GM20431 (cell line): Measurements from ENCODE around the gene PTPN11.
"Not testable (repeated sequence)": the region's sequence is repeated elsewhere in the genome, so short reads cannot be mapped to it uniquely, and the experiment has no call there.

Experiments used
- in situ Hi-C: fragments of 300-500 bp; cut with MseI, MboI; formaldehyde crosslinking; loops from one replicate; pipeline ENCODE4 v1.15.0; 2020; ENCODE audit warnings: low sequenced_read_pairs; ENCODE audit not compliant: unreplicated experiment

The PTPN11 gene

GRCh38 chr12:112503512-112503911, 84.8 kb downstream of the PTPN11 start:
- in situ Hi-C loops = no loop called here

DNA sequence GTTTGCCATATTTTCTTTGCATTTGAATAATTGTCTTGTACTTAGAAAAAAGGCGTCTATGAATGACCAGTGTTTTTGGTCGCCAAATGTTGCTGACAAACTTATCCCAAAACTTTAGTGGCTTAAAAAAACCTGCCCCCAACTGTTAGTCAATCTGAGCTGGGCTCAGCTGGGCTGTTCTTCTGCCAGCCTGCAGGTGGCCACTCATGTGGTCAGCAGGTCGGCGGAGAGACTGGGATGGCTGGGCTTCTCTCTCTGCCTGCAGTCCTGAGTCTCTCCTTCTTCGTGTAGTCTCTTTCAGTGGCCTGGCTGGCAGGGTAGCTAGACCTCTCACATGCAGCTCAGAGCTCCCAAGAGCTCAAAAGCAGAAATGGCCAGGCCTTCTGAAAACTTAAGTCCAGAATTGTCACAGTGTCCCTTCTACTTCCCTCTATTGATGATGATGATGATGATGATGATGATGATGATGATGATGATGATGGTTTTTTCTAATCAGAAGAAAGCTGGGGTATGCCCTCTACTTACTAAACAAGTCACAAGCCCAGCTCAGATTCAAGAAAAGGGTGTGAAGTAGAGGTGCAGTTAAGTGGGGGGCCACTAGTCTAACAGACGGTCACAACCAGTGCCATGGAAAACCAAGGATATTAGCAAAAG, 87.9 kb downstream of the PTPN11 start:
- in situ Hi-C loops = no loop called here

DNA sequence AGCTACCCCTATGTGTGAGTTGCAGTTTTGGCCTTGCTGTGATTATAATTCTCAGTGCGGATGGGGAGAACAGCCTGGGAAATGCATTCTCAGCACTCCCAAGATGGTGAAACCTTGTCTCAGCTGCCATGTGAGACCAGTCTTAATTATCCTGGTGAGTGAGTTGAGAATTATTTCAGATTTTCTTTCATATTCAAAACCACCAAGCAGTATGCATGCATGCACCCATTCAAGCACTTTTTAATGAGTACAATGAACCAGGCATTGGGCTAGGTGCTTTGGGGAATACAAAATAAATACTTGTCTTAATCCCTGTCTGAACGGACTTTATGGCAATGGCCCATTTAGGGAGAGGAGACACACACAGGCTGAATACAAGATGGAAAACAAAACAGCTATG, 94.7 kb downstream of the PTPN11 start:
- in situ Hi-C loops = no loop called here

GRCh38 chr12:112514456-112514855, 95.7 kb downstream of the PTPN11 start:
- in situ Hi-C loops = no loop called here

GRCh38 chr12:112514926-112515642, 96.3 kb downstream of the PTPN11 start:
- in situ Hi-C loops = no loop called here

- in situ Hi-C loops = no loop called here
Measured at GRCh38 chr12:112515868-112516267, 97.1 kb downstream of the PTPN11 start.

DNA sequence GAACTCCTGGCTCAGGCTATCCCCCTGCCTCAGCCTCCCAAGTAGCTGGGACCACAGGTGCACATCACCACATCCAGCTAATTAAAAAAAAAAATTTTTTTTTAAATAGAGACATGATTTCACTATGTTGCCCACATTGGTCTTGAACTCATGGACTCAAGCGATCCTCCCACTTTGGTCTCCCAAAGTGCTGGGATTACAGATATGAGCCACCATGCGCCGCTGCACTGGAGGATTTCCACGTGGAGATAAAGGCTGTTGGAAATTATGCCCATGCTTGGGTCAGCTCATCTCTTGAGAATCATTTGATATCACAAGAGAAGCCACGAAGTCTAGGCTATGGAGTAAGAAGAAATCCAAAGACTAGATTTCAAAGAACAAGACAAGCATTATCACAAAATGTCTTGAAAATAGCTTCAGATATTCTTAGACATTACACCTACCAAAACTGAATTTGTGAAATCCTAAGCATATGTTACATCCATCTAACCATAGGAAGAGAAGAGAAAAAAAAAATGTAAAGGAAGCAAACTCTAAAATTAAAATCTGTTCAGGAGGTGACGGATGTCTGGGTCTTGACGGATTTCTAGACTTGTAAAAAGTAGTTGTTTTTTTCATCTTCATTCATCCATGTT, 99.1 kb downstream of the PTPN11 start:
- in situ Hi-C loops = no loop called here

DNA sequence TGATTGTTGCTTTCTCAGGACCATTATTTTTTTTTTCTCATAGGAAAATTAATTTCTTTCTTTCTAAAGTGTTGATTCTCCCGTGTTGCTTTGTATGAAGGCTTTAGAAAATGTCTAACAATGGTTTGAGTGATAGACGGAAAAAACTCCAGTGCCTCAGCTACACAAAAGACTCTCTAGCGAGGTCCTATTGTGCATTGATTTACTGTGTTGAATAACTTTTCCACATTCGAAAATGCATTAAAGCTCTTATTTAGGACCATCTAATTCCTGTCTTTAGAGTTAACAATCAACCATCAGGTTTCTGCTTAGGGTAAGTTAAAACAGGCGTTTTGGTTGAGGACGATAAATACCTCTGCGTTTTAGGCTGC, 99.6 kb downstream of the PTPN11 start:
- in situ Hi-C loops = no loop called here

GRCh38 chr12:112519841-112520340, 101.1 kb downstream of the PTPN11 start:
- in situ Hi-C loops = not testable (repeated sequence)

- in situ Hi-C loops = no loop called here
Measured at GRCh38 chr12:112523856-112524255, 105.1 kb downstream of the PTPN11 start.

DNA sequence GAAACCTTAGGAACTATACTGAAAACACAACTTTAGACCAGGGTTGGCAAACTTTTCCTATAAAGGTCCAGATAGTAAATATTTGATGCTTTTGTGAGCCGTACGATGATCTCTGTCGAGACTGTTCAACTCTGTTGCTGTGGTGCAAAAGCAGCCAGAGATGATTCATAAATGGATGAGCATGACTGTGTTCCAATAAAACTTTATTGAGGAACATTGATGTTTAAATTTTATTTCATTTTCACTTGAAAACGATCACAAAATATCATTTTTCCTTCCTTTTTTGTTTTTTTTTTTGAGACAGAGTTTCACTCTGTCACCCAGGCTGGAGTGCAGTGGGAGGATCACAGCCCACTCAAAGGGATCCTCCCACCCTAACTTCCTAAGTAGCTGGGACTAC, 105.5 kb downstream of the PTPN11 start:
- in situ Hi-C loops = no loop called here

DNA sequence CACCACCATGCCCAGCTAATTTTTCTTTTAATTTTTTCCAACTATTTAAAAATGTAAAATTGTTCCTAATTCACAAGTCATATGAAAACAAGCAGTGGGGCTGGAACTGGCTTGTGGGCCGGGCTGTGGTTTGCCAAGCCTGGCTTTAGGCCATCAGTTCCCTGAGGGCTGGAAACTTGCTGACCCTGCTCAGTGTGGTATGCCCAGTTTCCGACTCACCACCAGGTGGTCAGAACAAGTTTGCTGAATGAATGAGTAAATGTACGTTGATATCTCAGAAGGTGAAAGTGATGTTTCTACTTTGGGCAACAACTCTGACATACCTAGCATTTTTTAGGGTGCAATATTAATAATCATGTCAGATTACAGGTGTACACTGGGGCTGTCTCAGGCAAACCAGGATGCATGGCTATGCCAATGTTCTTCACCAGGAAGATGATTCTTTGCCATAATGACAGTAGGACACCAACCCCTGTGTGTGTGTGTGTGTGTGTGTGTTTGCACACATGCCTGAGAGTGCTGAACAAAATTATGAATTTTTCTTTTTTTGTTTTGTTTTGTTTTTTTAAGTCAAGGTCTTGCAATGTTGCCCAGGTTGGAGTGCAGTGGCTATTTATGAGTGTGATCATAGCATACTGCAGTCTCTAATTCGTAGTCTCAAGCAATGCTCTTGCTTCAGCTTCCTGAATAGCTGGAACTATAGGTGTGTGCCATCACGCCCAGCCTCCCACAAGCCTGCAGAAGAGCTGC, 106.1 kb downstream of the PTPN11 start:
- in situ Hi-C loops = no loop called here

- in situ Hi-C loops = no loop called here
Measured at GRCh38 chr12:112525426-112525809, 106.7 kb downstream of the PTPN11 start.

DNA sequence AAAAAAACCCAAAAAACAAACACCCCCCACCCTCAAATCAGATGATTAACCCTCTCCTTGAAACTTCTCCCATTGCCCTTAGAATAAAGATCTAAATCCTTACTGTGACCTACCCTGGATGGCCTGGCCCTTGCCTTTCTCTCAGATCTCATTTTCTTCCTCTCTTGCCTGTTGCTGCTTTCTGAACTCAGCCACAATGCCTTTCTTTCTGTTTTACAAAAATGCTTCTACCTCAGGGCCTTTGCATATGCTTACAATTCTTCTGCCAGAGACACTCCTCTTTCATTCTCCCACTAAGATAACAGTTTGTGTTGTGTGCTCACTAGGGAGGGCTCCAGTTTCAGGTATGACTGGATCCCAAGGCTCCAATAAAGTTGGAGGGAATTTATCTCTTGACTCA, 108.3 kb downstream of the PTPN11 start:
- in situ Hi-C loops = no loop called here

- in situ Hi-C loops = no loop called here
Measured at GRCh38 chr12:112527501-112527900, 108.8 kb downstream of the PTPN11 start.

GRCh38 chr12:112528521-112528920, 109.8 kb downstream of the PTPN11 start:
- in situ Hi-C loops = no loop called here

GRCh38 chr12:112530941-112531340, 112.2 kb downstream of the PTPN11 start:
- in situ Hi-C loops = no loop called here

- in situ Hi-C loops = no loop called here
Measured at GRCh38 chr12:112532106-112532505, 113.4 kb downstream of the PTPN11 start.

- in situ Hi-C loops = no loop called here
Measured at GRCh38 chr12:112533528-112533927, 114.8 kb downstream of the PTPN11 start.

GRCh38 chr12:112535017-112535416, 116.3 kb downstream of the PTPN11 start:
- in situ Hi-C loops = no loop called here
